Articular chondrocyte of knee joint (primary cell): ENCODE results near the gene CPLANE2. TPM values are rescaled to one million over a fixed set of nuclear protein-coding genes. Genes with fewer than 3 reads are reported as not detected.

ENCODE experiments used
- small RNA-seq: library from RNA; depleted of rRNA; stranded (forward); fragments of <200 nt; gene quantifications from one replicate; pipeline ENCODE3, GENCODE V24; 2012
- total RNA-seq: library from RNA; depleted of rRNA; stranded (reverse); fragments of >200 nt; gene quantifications from 2 replicates; pipeline ENCODE4 v1.2.3, GENCODE V29; 2012

Gene CPLANE2
- 7.8 and 8.2 TPM in 2 replicates for total RNA-seq

GRCh38 chr1:16236511-16237342, at the start of gene CPLANE2:
Gene CPLANE2 (minus strand): TSS chr1:16237183. CDS start chr1:16236742, 441 bp downstream.

GRCh38 chr1:16212251-16212961, 24.6 kb downstream of the CPLANE2 start, which contains the start of gene ARHGEF19:
Gene ARHGEF19 (minus strand): TSS chr1:16212652. CDS start chr1:16209054, 3,598 bp downstream.

Small RNA genes within 50 kb of the gene (small RNA-seq; reads per million reads assigned to genes)
- gene MT1XP1, result not detected

Other genes starting within 250 kb of the CPLANE2 start
- gene SRARP, start 232.9 kb downstream of the CPLANE2 start, total RNA-seq, result not detected in 2 replicates
- gene HSPB7, start 219.1 kb downstream of the CPLANE2 start, total RNA-seq, result 13.2 and 19.6 TPM in 2 replicates
- not detected in 2 replicates for gene CLCNKA, start 215.1 kb downstream of the CPLANE2 start, total RNA-seq
- 0.54 and 0.78 TPM in 2 replicates for gene CLCNKB, start 193.4 kb downstream of the CPLANE2 start, total RNA-seq
- 0.26 TPM in 1 of 2 replicates, not detected in the other for gene FAM131C, start 163.5 kb downstream of the CPLANE2 start, total RNA-seq
- gene EPHA2, start 81.1 kb downstream of the CPLANE2 start, total RNA-seq, result 9.8 and 21.7 TPM in 2 replicates
- 12.7 and 13.8 TPM in 2 replicates for gene ARHGEF19, start 24.5 kb downstream of the CPLANE2 start, total RNA-seq
- gene FBXO42, start 115.3 kb upstream of the CPLANE2 start, total RNA-seq, result 20.6 and 22.5 TPM in 2 replicates
- 70.9 and 79.7 TPM in 2 replicates for gene SZRD1, start 130.1 kb upstream of the CPLANE2 start, total RNA-seq
- not detected in 2 replicates for gene SPATA21, start 200.2 kb upstream of the CPLANE2 start, total RNA-seq
- 66.2 and 67.0 TPM in 2 replicates for gene NECAP2, start 203.5 kb upstream of the CPLANE2 start, total RNA-seq